NCI-H345 (cell line): ENCODE measurements around the gene CHRM3.

Experiments
- DNase-seq: peaks from one replicate; lab custom pipeline; 2025; lab: John Stamatoyannopoulos, UW

The CHRM3 gene

GRCh38 chr1:239413916-239414315, 27.5 kb downstream of the CHRM3 start:
- DNase-seq, result no peak

GRCh38 chr1:239417221-239417620, 30.9 kb downstream of the CHRM3 start:
- DNase-seq, result no peak

GRCh38 chr1:239417986-239418640, 31.7 kb downstream of the CHRM3 start:
- DNase-seq, result no peak

- DNase-seq, result no peak
Measured at GRCh38 chr1:239418681-239419080, 32.3 kb downstream of the CHRM3 start.

GRCh38 chr1:239421811-239422210, 35.4 kb downstream of the CHRM3 start:
- no peak for DNase-seq

GRCh38 chr1:239422818-239423217, 36.5 kb downstream of the CHRM3 start:
- DNase-seq, result no peak

GRCh38 chr1:239426821-239427475, 40.6 kb downstream of the CHRM3 start:
- no peak for DNase-seq

GRCh38 chr1:239427712-239428111, 41.3 kb downstream of the CHRM3 start:
- no peak for DNase-seq

- no peak for DNase-seq
Measured at GRCh38 chr1:239428120-239428710, 41.8 kb downstream of the CHRM3 start.

GRCh38 chr1:239429163-239429562, 42.8 kb downstream of the CHRM3 start:
- DNase-seq, result no peak

GRCh38 chr1:239432255-239432654, 45.9 kb downstream of the CHRM3 start:
- no peak for DNase-seq

GRCh38 chr1:239434181-239434580, 47.8 kb downstream of the CHRM3 start:
- DNase-seq, result no peak
